ENCODE results near the gene PAX8. TPM values are rescaled to one million over a fixed set of nuclear protein-coding genes. Genes with fewer than 3 reads are reported as not detected.

Gene PAX8
- polyA plus RNA-seq, 1 of the 3 experiments (the other 2 are of a cell fraction) = 0.23 TPM

DNA sequence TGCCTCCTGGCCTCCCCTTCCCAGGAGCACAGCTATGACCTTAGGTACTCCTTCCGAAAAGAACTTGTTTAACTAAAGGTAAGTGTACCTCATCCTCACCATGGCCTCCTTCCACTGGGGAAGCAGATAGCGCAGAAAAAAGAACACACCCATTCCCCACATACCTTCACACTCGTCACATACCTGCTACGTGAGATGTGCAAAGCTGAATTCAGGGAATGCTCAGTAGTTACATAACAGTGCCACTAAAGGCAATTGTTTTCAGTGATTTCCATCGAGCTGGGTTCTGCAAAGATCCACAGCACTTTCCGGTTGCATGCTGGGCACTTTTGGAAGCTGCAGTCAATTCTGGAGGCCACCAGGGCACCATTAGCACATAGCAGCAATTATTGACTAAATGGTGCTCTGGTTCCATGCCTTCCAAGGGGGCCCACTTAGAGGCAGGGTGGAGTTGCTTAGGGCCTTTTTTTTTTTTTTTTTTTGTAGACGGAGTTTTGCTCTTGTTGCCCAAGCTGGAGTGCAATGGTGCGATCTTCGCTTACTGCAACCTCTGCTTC lies 41.0 kb downstream of the PAX8 start:
- Histone ChIP-seq H3K4me1 (ENCODE audit: control insufficient read depth in 1 of 2, insufficient read depth in 2 of 2, low read depth in 1 of 2, low read length in 1 of 2) (peaks cover 21 to 22% of the 10 kb centered on the region in 2 experiments), H3K9ac (no peak overlapping the region), H3K36me3 (replicated peaks in 1 of 2; ENCODE audit: control insufficient read depth in 1 of 2, insufficient read depth in 2 of 2, low read length in 1 of 2) (no peaks in the 10 kb centered on the region), H3K27ac (ENCODE audit: low read depth in 2 of 2, low read length in 1 of 2) (no peak overlapping the region), H3K4me2 (no peak overlapping the region), H3F3A (replicated peaks; ENCODE audit: insufficient read depth) (peaks cover 6% of the 10 kb centered on the region), H3K27me3 (ENCODE audit: insufficient read depth) (no peaks in the 10 kb centered on the region), H3K4me3 (ENCODE audit: low read depth in 2 of 2, low read length in 1 of 2) (no peak overlapping the region), H3K9me2 (no peaks in the 10 kb centered on the region), H3K79me2 (ENCODE audit: insufficient read depth) (no peaks in the 10 kb centered on the region), H3K9me3 (no peaks in the 10 kb centered on the region), H4K20me1 (ENCODE audit: insufficient read depth) (no peaks in the 10 kb centered on the region), H2AFZ (ENCODE audit: low read depth) (no peak overlapping the region)
- DNase-seq = no peak
- ChIA-PET CTCF (interaction anchor here (0.8 to 3.9 kb wide), 4 partner anchors 11 to 39 kb away, joined by 3 to 21 read pairs (median 5); no protein-coding TSS in a partner anchor), POLR2A (interaction anchor here (0.7 kb wide), 1 partner anchor 39 kb away, joined by 3 read pairs; no protein-coding TSS in a partner anchor)
- no peak for TF ChIP-seq NRF1 (IDR thresholded peaks at IDR 0.05; ENCODE audit: low read depth, low read length)
- TF ChIP-seq GABPA (IDR thresholded peaks at IDR 0.05; ENCODE audit: low read depth) = no peak
- TF ChIP-seq USF1 (IDR thresholded peaks at IDR 0.05; ENCODE audit: borderline replicate concordance, low read depth) = no peak
- no peak for TF ChIP-seq USF2 (IDR thresholded peaks at IDR 0.05; ENCODE audit: borderline replicate concordance, low read depth, low read length)
- no peak for TF ChIP-seq RXRA (IDR thresholded peaks at IDR 0.05; ENCODE audit: borderline replicate concordance, low read depth)
- no peak for TF ChIP-seq RAD21 (IDR thresholded peaks at IDR 0.05; ENCODE audit: low read length)
- no peak for TF ChIP-seq TCF12 (IDR thresholded peaks at IDR 0.05)
- no peak for TF ChIP-seq MEF2A (IDR thresholded peaks at IDR 0.05; ENCODE audit: borderline replicate concordance, low read depth)
- WGBS (ENCODE audit: low lambda C conversion rate) = 82% methylated on average over 7 of the region's 9 CpGs

DNA sequence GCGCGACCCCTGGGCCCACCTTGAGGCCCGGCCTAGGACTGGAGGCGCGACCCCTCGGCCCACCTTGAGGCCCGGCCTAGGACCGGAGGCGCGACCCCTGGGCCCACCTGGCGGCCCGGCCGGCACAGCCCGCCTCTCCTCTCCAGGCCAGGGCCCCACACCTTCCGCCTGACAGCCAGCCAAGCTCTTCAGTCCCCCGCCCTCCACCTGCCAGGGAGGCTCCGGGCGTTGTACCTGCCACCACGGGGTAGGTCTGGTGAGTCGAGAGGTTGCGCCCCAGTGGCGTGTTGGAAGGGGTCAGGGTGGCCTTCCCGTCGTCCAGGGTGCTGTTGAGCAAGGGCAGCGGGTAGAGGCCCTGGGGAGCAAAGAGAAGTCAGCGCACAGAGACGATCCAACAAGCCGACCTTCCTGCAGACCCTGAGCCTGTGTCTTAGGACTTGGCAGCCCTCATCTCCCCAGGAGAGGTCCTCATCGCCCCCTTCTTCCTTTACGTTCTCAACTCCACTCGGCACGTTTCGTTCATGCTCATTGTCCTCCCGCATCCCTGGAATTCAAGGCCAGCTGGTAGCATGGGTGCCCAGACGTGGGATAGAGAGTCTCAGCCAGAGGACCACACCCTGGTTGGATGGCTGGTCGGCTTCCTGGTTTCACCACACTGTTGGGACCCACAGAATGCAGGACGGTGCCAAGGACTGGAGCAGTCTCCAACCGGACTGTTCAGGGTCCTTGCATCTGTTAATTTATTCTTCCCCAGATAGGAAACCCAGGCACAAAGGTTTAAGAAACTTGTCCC lies 42.2 kb downstream of the PAX8 start:
- Histone ChIP-seq H3K9me2 (no peaks in the 10 kb centered on the region), H3K4me3 (ENCODE audit: low read depth in 2 of 2, low read length in 1 of 2) (no peak overlapping the region), H3K27me3 (ENCODE audit: insufficient read depth) (no peaks in the 10 kb centered on the region), H3K9ac (no peak overlapping the region), H2AFZ (ENCODE audit: low read depth) (no peak overlapping the region), H3F3A (replicated peaks; ENCODE audit: insufficient read depth) (peaks cover 6% of the 10 kb centered on the region), H3K79me2 (ENCODE audit: insufficient read depth) (no peaks in the 10 kb centered on the region), H3K27ac (ENCODE audit: low read depth in 2 of 2, low read length in 1 of 2) (no peak overlapping the region), H3K4me1 (ENCODE audit: control insufficient read depth in 1 of 2, insufficient read depth in 2 of 2, low read depth in 1 of 2, low read length in 1 of 2) (peaks cover 18 to 21% of the 10 kb centered on the region in 2 experiments), H4K20me1 (ENCODE audit: insufficient read depth) (no peaks in the 10 kb centered on the region), H3K36me3 (replicated peaks in 1 of 2; ENCODE audit: control insufficient read depth in 1 of 2, insufficient read depth in 2 of 2, low read length in 1 of 2) (no peaks in the 10 kb centered on the region), H3K9me3 (no peaks in the 10 kb centered on the region), H3K4me2 (no peak overlapping the region)
- DNase-seq = no peak
- ChIA-PET POLR2A (interaction anchor here (0.7 kb wide), 1 partner anchor 38 kb away, joined by 3 read pairs; no protein-coding TSS in a partner anchor), CTCF (interaction anchor here (0.8 to 3.9 kb wide), 4 partner anchors 9 to 38 kb away, joined by 3 to 21 read pairs (median 4); no protein-coding TSS in a partner anchor)
- WGBS (ENCODE audit: low lambda C conversion rate) = 90% methylated on average over 19 of the region's 38 CpGs
- no peak for TF ChIP-seq TAF1 (IDR thresholded peaks at IDR 0.05; ENCODE audit: borderline replicate concordance, low read depth, low read length)
- TF ChIP-seq REST (IDR thresholded peaks at IDR 0.05; ENCODE audit: low read depth, low read length) = no peak
- no peak for TF ChIP-seq FOXM1 (IDR thresholded peaks at IDR 0.05; ENCODE audit: low read depth)
- no peak for TF ChIP-seq NFIC (IDR thresholded peaks at IDR 0.05; ENCODE audit: borderline replicate concordance)
- TF ChIP-seq RFX5 (IDR thresholded peaks at IDR 0.05; ENCODE audit: low read length) = no peak
- TF ChIP-seq ELF1 (IDR thresholded peaks at IDR 0.05) = no peak
- TF ChIP-seq, protein P1, sequence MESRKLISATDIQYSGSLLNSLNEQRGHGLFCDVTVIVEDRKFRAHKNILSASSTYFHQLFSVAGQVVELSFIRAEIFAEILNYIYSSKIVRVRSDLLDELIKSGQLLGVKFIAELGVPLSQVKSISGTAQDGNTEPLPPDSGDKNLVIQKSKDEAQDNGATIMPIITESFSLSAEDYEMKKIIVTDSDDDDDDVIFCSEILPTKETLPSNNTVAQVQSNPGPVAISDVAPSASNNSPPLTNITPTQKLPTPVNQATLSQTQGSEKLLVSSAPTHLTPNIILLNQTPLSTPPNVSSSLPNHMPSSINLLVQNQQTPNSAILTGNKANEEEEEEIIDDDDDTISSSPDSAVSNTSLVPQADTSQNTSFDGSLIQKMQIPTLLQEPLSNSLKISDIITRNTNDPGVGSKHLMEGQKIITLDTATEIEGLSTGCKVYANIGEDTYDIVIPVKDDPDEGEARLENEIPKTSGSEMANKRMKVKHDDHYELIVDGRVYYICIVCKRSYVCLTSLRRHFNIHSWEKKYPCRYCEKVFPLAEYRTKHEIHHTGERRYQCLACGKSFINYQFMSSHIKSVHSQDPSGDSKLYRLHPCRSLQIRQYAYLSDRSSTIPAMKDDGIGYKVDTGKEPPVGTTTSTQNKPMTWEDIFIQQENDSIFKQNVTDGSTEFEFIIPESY (IDR thresholded peaks at IDR 0.05; ENCODE audit: borderline replicate concordance, low read depth) = no peak
- TF ChIP-seq USF1 (IDR thresholded peaks at IDR 0.05; ENCODE audit: borderline replicate concordance, low read depth) = no peak
- TF ChIP-seq RCOR1 (IDR thresholded peaks at IDR 0.05; ENCODE audit: low read length) = no peak
- TF ChIP-seq FOXJ3 (CRISPR knock-in tag; IDR thresholded peaks at IDR 0.05) = no peak
- TF ChIP-seq CHD2 (IDR thresholded peaks at IDR 0.05; ENCODE audit: low read length, partially characterized antibody) = no peak
- TF ChIP-seq POLR2AphosphoS5 (IDR thresholded peaks at IDR 0.05; ENCODE audit: low read depth, low read length) = no peak
